AG10803 (cell line): ENCODE results near the gene TESK1.

Source experiments
- DNase-seq: peaks from one replicate; pipeline ENCODE4 v3.0.0; 2010; ENCODE audit warnings: low read depth
- H3K4me3 ChIP-seq: 2 replicates; pipeline ENCODE4 v1.5.1; 2011; ENCODE audit warnings: mild to moderate bottlenecking, low read length, control low read depth
- CTCF ChIP-seq: conservative IDR thresholded peaks from 2 replicates; pipeline ENCODE4 v1.5.1; 2011; ENCODE audit warnings: mild to moderate bottlenecking, low read length, control low read depth, inconsistent platforms

Gene TESK1

GRCh38 chr9:35603986-35604577 is 980 bp upstream of the TESK1 start:
- peak overlapping the region; percentile 81 for H3K4me3 ChIP-seq
- TF ChIP-seq CTCF, result peak; percentile 71
- peak; percentile 99 for DNase-seq

GRCh38 chr9:35605351-35606137 is 482 bp downstream of the TESK1 start:
- no peak for DNase-seq
- TF ChIP-seq CTCF, result no peak
- peak overlapping the region; percentile 69 for H3K4me3 ChIP-seq

GRCh38 chr9:35606138-35606504 is 1.1 kb downstream of the TESK1 start:
- no peak for TF ChIP-seq CTCF
- H3K4me3 ChIP-seq, result peak overlapping the region; percentile 69
- DNase-seq, result no peak

GRCh38 chr9:35606726-35607125 is 1.7 kb downstream of the TESK1 start:
- H3K4me3 ChIP-seq, result peak overlapping the region; percentile 28
- DNase-seq, result no peak
- TF ChIP-seq CTCF, result no peak

GRCh38 chr9:35608221-35608620 is 3.2 kb downstream of the TESK1 start:
- TF ChIP-seq CTCF, result no peak
- no peak overlapping the region for H3K4me3 ChIP-seq
- DNase-seq, result no peak

GRCh38 chr9:35609001-35609819 is 4.1 kb downstream of the TESK1 start:
- H3K4me3 ChIP-seq, result no peak overlapping the region
- no peak for TF ChIP-seq CTCF
- DNase-seq, result no peak
